GM19452 (cell line): ENCODE results near the gene ELAVL3.
"Not testable (repeated sequence)": the region's sequence is repeated elsewhere in the genome, so short reads cannot be mapped to it uniquely, and the experiment has no call there.

Source experiments
- ATAC-seq: cut with Tn5 transposase; IDR thresholded peaks from one replicate; pipeline ENCODE4 v1.9.1; 2021; ENCODE audit not compliant: unreplicated experiment

Gene ELAVL3

DNA sequence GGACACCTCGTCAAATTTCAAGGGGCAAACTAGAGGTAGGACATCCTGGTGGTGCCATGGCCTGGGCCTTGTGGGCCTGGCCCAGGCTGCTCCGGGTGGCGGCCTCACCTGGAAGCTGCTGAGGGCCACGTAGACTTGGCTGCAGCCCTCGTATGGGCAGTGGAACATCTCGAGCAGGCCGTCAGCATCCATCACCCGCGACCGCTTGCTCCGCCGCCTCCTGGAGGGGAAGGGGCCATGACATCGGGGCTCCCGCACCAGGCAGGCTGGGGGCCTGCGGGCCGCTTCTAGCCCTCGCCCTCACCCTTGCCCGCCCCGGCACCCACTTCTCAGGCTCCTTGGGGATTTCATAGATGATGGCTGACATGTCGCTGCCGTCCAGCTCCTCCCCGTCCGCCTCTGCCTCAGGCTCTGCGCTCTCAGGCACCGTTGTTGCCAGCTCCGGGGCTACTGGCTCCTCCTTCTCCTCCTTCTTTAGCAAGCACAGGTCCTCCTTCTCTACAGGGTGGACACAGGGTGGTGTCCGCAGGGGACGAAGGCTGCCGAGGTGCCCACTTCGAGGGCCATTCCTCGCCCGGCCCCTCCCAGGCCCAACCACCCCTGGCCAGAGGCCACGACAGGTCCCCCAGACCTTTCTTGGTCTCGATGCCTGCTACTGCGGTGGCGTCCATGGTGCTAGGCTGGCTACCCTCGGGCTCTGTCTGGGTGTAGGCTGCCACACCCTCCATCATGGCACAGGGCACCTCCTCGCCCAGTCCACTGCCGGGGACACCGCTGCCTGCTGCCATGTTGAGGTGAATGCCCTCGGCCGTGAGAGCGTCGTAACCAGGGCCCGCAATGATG, 6.0 kb upstream of the ELAVL3 start:
- ATAC-seq: no peak

DNA sequence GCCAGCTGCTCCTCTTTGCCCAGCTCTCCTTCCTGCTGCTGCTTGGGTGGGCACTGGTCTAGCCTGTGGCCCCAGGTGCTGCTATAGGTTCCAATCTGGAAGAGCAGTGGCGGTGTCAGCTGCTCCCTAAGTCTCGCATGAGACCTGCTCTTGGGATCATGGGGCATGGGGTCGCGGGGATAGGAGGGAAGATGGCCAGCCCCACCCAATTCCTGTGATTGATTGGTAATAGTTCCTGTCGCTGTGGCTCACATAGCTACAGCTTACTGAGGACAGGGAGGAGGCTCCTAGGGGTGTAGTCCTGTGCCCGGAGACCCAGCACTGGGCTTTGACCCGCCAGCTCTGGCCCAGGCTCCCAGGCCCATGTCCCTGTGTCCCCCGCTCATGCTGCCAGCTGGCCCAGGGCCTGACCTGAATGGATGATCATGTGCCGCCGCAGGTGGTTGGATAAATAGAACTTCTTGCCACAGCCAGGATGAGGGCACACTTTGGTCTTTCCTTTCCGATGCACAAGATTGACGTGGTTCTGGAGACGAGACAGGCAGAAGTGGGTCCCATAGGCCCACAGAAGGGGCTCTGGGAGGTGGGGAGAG, 4.5 kb upstream of the ELAVL3 start:
- no peak for ATAC-seq

DNA sequence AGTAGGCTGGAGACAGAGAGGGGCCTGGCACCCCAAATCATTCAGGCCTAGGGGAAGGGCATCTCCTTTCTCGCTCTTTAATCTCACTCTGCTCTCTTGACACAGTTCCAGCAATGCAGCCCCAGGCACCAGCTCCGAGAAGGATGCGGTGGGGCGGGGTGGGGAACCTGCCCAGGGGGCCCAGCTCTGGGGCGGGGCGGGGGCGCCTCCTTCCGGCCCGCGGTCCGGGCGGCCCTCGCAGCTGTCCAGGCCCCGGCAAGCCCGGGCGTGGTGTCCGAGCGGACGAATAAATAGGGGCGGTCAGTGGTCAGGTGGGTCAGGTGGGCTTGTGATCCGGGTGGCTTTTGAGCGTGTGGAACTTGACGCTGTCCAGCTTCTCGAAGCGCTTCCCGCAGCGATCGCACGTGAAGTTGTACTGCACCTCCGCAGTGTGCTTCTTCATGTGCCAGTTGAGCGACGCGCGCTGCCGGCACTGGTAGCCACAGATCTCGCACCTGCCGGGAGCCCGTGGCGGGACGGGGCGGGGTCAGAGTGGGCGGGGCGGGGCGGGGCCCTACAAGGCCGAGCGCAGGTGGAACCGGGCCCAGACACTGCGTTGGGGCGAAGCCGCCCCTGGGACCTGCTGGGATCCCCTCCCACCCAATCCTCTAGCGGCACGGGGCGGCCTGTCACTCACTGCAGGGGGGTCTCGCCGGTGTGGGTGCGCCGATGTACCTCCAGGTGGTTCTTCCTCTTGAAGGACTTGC, 2.7 kb upstream of the ELAVL3 start:
- ATAC-seq: no peak

DNA sequence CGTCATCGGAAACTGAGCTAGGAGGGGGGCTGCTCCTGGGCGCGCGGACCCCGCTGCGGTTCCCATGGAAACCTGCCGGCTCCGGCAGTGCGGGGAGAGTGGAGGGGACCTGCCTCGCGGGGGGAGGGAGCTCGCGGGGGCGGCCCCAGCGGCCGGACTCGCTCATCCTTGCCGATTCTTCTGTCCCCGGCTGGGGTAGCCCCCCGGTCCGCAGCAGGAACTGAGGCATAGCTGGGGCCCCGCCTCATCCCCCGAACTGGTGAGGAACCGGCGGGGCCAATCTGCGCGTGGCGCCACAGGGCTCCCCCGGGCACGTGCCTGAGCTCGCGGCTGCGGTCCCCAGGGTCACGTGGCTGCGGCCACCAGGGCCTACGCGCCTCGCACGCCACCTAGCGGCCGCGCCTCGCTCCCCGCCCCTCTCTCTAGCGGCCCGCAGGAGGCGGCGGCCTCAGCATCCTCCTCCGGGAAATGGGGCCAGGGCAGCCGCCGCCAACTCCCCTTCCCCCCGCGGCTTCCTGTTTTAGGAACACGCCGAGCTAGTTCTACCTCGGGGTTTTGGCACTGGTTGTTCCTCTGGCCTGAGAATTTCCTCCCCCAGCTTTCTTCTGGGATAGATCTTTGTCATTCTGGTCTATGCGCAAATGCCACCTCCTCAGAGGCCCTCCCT, 1.7 kb upstream of the ELAVL3 start:
- peak; percentile 69 for ATAC-seq

DNA sequence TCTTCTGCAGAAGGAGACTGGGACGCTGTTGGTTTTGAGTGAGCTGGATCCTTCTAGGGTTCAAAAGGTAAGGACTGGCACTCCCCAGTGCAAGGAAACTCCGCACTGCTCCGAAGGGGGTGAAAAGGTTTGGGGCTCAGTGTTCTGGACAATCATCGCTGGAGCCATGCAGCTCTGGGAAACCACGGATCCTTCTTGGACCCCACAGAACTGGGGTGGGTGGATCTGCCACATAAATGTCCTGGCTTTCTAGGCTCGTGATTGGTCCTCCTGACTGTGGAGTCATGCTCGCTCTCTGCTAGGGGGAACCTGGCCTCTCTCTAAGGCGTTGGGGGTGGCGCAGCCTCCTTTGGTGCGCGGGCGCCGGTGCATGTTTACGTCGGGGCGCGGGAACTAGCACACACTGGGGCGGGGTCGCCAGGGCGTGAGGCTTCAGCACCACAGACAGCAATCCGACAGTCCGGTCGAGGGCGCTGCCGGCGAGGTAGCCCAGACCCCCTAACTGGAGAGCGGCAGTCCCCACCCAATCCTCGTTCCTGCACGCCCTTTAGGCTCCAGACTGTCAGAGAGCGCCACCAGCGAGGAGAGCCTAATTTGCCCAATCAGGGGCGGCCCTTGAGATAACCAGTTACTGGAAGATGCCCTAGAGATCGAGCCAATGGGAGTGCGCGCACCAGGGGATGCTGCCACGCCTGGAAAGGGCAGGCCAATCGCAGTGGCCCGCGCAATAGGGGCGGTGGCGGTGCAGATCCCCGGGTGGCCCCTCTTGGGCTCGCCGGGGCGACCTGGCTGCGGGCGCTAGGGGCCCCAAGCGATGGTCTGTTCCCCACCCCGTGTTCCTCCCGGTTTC, 913 bp upstream of the ELAVL3 start:
- peak; percentile 69 for ATAC-seq

DNA sequence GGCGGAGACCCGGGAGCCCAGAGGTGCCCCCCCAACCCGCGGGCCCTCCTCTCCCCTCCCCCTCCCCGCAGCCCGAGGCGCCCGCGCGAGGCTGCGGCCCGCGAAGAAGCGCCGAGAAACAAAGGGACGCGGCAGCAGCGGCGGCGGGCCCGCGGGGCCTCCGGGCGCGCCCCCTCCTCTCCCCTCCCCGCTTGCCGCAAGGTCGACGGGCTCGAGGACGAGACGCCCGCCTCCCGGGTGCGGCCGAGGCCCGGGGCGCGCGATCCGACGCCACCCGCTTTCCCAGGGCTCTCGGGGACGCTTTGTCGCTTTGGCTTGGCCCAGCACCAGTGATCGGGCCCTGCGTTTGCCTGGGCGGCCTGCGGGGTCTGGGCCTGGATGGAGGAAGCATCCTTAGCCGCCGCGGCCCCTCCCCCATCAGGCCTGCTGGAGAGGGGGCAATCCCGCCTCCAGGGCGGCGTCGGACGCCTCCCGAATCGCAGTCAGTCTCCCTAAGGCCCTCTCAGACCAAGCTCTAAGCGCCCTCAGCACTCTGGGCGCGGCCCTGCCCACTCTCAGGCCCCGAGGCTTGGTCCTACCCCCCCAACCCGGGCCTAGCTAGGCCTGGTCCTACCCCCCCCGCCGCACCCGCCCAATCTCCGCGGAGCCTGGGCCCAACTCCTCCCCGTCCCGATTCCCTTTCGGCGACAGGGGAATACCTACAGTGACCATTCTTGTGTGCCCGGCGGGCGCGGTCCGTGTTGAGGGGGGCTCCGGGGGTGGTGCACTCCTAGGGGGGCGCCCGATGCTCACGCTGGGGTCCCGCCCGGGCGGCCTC, 740 bp downstream of the ELAVL3 start:
- ATAC-seq: no peak

DNA sequence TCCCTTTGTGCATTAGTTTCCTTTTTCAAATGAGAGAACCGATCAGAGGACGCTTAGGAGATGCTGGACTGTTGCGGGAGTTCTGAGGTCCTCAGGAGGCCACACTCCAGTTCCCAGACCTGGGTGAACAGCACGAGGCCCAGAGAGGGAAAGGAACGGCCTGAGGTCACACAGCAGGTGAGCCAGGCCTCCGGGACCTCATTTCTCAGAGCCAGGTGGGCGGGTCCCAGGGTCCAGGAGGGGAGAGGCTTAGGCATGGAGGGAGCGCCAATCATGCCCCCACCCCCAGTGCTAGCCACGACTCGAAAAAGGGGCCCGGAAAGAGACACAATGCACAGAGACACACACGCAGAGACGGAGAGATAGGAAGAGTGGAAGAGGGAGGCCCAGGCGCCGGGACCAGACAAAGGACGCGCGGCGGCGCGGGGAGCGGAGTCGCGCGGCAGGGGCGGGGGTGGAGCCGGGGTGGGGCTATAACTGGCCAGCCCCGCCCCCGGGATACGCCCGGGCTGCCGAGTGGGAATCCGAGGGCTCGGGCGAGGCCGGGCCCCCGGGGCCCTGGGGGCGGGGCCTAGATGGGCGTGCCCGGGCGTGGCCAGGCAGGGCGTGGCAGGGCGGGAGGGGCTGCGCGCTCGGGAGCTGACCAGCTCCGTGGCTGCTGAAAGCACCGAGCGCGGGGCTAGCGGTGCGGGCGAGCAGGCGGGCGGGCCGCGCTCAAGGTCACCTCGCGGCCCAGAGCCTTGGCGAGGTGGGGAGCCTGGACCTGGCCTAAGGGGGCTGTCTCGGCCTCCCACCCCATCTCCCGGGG, 1.6 kb downstream of the ELAVL3 start:
- no peak for ATAC-seq

DNA sequence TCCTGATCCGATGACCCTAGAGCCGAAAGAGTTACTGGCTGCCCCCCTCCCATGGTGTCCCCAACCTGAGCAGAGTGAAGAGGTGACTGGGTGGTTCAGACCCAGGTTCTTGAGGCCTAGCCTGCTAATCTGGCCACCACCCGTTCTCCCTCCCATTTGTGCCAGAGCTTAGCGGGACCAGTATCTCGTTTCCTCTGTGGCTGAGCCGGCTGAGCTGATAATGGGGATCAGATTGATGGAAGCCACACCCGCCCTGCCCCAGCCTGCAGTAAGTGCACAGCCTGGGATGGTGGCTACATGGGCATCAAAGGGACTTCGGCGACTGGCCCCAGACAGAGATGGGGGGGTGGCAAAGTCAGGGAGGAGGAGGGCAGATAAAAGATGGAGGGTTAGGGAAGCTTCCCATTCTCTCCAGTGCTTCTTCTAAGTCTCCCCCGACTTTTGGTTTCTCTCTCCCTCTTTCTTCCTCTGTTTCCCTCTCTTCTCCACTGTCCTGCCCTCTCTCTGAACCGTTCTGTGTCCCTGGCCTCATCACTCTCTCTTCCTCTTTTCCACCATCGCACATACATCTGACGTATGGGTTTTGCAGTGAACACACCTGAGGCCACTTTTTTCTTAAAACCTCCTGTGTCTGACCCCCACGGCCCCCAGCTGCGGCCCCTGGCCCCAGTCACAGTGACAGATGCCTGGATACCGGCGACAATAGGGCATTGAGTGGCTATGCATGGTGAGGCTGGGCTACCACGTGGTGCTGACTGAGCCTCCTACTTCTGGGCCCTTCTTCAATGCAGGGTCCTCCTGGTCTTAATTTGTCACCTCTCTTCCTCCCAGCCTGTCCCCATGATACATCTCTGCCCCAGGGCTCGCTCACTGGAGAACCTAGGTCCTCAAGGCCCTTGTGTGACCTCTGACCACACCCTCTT, 2.4 kb downstream of the ELAVL3 start:
- no peak for ATAC-seq

DNA sequence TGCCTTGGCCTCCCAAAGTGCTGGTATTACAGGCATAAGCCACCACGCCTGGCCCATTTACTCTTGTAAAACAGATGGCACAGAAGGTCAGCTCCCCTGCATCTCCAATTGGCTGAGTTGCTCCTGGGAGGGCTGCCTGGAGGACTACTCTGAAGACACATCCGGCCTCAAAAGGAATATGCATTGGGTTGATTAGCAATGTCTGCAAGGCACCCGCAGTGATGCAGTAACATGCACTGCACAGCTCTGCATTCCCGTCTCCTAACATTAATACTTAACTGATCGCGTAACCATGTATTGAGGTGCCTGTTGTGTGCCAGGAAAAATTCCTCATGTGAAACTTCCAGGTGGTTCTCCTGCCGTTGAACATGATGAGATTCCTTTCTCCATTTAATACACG, 5.0 kb downstream of the ELAVL3 start:
- ATAC-seq: no peak

DNA sequence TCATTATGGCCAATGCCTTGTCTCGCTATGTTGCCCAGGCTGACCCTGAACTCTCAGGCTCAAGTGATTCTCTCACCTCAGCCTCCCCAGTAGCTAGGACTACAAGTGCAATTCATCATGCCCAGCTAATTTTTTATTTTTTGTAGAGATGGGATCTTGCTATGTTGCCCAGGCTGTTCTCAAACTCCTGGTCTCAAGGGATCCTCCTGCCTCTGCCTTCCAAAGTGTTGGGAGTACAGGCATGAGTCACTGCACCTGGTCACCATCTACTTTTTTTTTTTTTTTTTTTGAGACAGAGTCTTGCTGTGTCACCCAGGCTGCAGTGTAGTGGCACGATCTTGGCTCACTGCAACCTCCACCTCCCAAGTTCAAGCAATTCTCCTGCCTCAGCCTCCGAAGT, 5.5 kb downstream of the ELAVL3 start:
- ATAC-seq: not testable (repeated sequence)

DNA sequence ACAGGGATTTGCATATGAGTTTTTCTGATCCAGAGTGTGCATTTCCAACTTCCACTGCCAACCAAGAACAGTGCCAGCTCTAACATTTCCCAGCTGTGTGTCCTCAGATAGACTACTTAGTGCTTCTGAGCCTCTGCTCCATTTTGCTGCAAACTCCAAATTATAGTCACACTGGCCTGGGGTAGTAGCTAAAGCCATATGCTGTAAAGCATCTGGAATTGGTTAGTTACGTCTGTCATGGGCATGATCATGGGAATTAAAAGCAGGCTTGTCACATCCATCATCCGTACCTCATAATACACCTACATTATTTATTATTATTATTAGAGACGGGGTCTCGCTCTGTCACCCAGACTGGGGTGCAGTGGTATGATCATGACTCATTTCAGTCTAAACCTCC, 7.1 kb downstream of the ELAVL3 start:
- ATAC-seq: no peak

DNA sequence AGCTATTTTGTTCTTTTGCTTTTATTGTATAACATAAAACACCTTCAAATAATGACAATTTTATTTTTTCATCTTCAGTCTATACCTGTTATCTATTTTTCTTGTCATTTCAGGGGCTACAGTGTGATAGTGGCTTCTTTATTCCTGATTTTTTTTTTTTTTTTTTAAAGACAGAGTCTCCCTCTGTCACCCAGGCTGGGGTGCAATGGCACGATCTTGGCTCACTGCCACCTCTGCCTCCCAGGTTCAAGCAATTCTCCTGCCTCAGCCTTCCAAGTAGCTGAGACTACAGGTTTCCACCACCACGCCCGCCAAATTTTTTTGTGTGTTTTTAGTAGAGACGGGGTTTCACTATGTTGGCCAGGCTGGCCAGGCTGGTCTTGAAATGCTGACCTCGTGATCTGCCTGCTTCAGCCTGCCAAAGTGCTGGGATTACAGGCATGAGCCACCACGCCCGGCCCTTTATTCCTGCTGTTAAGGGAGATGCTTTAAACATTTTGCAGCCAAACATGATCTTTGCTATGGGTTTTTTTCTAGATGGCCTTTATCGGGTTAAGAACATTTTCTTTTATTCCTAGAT, 12.5 kb downstream of the ELAVL3 start:
- ATAC-seq: not testable (repeated sequence)

DNA sequence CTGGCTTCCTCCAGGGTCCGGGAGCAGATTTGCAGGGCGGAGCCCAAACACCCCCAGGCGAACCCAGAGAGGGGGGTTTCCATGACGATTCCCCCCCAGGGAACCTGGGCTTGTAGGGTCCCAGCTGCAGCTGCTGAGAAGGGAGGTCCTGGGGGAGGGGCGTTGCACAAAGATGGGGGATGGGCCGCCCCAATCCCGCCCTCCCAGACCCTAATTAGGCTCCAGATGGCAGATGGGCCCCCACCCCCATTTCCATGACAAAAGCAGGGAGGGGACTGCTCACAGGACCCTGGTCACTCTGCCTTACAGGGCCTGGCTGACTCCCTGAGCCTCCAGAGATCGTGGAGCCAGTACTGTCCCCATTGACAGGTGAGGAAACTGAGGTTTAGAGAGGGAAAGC, 15.2 kb downstream of the ELAVL3 start:
- ATAC-seq: no peak

DNA sequence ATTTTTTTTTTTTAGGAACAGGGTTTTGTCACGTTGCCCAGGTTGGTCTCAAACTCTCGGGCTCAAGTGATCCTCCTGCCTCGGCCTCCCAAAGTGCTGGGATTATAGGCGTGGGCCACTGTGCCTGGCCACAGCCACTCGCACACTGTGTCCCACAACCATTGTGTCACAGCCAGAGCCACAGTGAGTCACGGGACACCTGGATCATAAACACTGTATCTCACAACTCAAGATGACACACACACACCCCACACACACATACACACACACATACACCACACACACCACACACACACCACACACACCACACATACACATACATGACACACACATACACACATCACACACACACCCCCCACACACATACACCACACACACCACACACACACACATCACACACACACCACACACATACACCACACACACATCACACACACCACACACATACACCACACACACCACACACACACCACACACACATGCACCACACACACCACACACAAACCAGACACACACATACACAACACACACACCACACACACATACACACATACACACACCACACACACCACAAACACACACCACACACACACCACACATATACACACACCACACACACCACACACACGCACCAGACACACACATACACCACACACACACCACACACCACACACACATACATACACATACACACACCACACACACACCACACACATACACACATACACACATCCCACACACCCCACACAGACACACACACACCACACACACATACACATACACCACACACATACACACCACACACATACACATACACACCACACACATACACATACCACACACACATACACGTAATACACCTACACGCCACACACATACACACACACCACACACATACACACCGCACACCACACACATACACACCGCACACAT, 16.2 kb downstream of the ELAVL3 start:
- ATAC-seq: no peak

DNA sequence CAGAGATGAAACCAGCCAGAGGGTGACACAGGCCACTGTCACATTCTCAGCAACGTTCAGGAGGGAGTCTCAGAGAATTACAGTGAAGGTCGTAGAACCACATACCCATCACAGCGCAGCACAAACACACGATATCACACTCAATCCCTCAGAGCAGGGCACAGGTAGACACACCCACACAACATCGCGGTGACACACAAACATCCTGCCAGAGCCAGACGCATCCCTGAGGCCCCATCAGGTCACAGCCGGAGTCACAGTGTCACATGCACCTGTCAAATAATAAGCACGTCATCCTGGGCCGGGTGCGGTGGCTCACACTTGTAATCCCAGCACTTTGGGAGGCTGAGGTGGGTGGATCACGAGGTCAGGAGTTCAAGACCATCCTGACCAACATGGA, 17.5 kb downstream of the ELAVL3 start:
- no peak for ATAC-seq

DNA sequence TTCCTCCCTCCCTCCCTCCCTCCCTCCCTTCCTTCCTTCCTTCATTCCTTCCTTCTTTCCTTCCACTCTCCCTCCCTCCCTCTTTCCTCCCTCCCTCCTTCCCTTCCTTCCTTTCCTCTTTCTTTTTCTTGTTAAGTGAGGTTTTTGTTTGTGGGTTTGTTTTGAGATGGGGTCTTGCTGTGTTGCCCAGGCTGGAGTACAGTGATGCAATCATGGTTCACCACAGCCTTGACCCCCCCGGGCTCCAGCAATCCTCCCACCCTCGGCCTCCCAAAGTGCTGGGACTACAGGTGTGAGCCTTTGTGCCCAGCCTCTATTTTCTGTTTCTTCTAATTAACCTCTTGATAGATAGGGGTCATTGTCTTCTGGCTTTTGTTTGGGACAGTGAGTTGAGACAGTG, 19.4 kb downstream of the ELAVL3 start:
- no peak for ATAC-seq
